ENCODE measurements around the gene APLN.

DNA sequence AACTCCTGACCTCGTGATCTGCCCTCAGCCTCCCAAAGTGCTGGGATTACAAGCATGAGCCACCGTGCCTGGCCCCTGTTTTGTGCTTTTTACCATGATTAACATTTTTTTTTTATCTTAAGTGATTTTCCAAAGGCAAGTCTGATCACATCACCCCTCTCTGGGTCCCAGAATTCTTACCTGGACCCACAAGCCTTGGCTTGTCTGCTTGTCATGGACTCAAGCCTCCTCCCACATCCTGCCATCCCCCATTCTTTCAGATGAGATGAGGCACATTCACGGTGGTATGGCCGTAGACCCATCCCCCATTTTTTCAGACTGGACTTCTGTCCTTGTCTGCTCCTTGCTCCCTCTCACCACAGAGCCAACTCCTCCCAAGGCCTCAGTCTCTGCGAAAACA, 55.3 kb downstream of the APLN start:
- TF ChIP-seq EZH2 (IDR thresholded peaks at IDR 0.05; ENCODE audit: low read length, unreplicated experiment) = no peak
- TF ChIP-seq, protein P1, sequence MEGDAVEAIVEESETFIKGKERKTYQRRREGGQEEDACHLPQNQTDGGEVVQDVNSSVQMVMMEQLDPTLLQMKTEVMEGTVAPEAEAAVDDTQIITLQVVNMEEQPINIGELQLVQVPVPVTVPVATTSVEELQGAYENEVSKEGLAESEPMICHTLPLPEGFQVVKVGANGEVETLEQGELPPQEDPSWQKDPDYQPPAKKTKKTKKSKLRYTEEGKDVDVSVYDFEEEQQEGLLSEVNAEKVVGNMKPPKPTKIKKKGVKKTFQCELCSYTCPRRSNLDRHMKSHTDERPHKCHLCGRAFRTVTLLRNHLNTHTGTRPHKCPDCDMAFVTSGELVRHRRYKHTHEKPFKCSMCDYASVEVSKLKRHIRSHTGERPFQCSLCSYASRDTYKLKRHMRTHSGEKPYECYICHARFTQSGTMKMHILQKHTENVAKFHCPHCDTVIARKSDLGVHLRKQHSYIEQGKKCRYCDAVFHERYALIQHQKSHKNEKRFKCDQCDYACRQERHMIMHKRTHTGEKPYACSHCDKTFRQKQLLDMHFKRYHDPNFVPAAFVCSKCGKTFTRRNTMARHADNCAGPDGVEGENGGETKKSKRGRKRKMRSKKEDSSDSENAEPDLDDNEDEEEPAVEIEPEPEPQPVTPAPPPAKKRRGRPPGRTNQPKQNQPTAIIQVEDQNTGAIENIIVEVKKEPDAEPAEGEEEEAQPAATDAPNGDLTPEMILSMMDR (conservative IDR thresholded peaks at IDR 0.05; ENCODE audit: low read depth, low read length) = no peak
- no peak for TF ChIP-seq EZH2phosphoT487 (IDR thresholded peaks at IDR 0.05; ENCODE audit: borderline replicate concordance, low read length)
